KMS-11 (cell line): Measurements from ENCODE around the gene CWF19L1.
A peak's percentile ranks its signal among the peaks of the same experiment; 100 is the strongest.
"Not testable (repeated sequence)": the region's sequence is repeated elsewhere in the genome, so short reads cannot be mapped to it uniquely, and the experiment has no call there.

Experiments
- H2AFZ ChIP-seq: fragments of 200-600 bp; sonication (generic); 2 replicates; pipeline ENCODE4 v1.6.1; 2016; ENCODE audit warnings: antibody characterized with exemption, mixed run types, low read depth
- H3K27ac ChIP-seq: fragments of 200-600 bp; sonication (generic); 2 replicates; pipeline ENCODE4 v1.6.1; 2016; ENCODE audit warnings: mild to moderate bottlenecking, mixed run types
- H3K27me3 ChIP-seq: fragments of 200-600 bp; sonication (generic); 2 replicates; pipeline ENCODE4 v1.6.1; 2017; ENCODE audit warnings: mild to moderate bottlenecking, low read depth, mixed run types, moderate library complexity; ENCODE audit not compliant: insufficient read depth
- H3K36me3 ChIP-seq: fragments of 200-600 bp; sonication (generic); 2 replicates; pipeline ENCODE4 v1.6.1; 2017; ENCODE audit warnings: mild to moderate bottlenecking, mixed run types; ENCODE audit not compliant: insufficient read depth
- H3K4me1 ChIP-seq: fragments of 200-600 bp; sonication (generic); 2 replicates; pipeline ENCODE4 v1.6.1; 2016; ENCODE audit warnings: mild to moderate bottlenecking, low read depth, mixed run types; ENCODE audit not compliant: poor library complexity, severe bottlenecking
- H3K4me2 ChIP-seq: fragments of 200-600 bp; sonication (generic); 2 replicates; pipeline ENCODE4 v1.7.0; 2016; ENCODE audit warnings: mild to moderate bottlenecking, mixed run types
- H3K4me3 ChIP-seq: fragments of 200-600 bp; sonication (generic); IDR thresholded peaks from 2 replicates; pipeline ENCODE4 v1.6.1; 2017; ENCODE audit warnings: low read depth, low read length, mixed read lengths; ENCODE audit not compliant: insufficient read depth
- H3K79me2 ChIP-seq: fragments of 200-600 bp; sonication (generic); 2 replicates; pipeline ENCODE4 v1.6.1; 2016; ENCODE audit warnings: low read depth, mixed run types; ENCODE audit not compliant: insufficient read depth
- H3K9ac ChIP-seq: fragments of 200-600 bp; sonication (generic); 2 replicates; pipeline ENCODE4 v1.6.1; 2016; ENCODE audit warnings: mild to moderate bottlenecking, mixed run types
- H4K20me1 ChIP-seq: fragments of 200-600 bp; sonication (generic); 2 replicates; pipeline ENCODE4 v1.6.1; 2016; ENCODE audit warnings: mild to moderate bottlenecking, mixed run types; ENCODE audit not compliant: insufficient read depth
- TF ChIP-seq, protein P1 (sequence below): fragments of 200-600 bp; sonication (generic); conservative IDR thresholded peaks from 2 replicates; pipeline ENCODE4 v1.6.1; 2017; ENCODE audit warnings: low read depth, mild to moderate bottlenecking, antibody characterized with exemption, low read length, moderate library complexity, mixed read lengths

The CWF19L1 gene

GRCh38 chr10:100306861-100307260 lies 39.4 kb upstream of the CWF19L1 start:
- Histone ChIP-seq H3K9ac (no peak overlapping the region), H3K27ac (no peak overlapping the region), H3K4me3 (no peak overlapping the region), H2AFZ (no peak overlapping the region), H3K79me2 (no peaks in the 10 kb centered on the region), H3K4me1 (no peaks in the 10 kb centered on the region), H4K20me1 (no peaks in the 10 kb centered on the region), H3K4me2 (no peak overlapping the region), H3K36me3 (no peaks in the 10 kb centered on the region), H3K27me3 (no peaks in the 10 kb centered on the region)
- TF ChIP-seq, protein P1, sequence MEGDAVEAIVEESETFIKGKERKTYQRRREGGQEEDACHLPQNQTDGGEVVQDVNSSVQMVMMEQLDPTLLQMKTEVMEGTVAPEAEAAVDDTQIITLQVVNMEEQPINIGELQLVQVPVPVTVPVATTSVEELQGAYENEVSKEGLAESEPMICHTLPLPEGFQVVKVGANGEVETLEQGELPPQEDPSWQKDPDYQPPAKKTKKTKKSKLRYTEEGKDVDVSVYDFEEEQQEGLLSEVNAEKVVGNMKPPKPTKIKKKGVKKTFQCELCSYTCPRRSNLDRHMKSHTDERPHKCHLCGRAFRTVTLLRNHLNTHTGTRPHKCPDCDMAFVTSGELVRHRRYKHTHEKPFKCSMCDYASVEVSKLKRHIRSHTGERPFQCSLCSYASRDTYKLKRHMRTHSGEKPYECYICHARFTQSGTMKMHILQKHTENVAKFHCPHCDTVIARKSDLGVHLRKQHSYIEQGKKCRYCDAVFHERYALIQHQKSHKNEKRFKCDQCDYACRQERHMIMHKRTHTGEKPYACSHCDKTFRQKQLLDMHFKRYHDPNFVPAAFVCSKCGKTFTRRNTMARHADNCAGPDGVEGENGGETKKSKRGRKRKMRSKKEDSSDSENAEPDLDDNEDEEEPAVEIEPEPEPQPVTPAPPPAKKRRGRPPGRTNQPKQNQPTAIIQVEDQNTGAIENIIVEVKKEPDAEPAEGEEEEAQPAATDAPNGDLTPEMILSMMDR = no peak

- Histone ChIP-seq H3K4me3 (no peak overlapping the region), H3K4me2 (no peak overlapping the region), H3K27ac (no peak overlapping the region), H3K36me3 (no peaks in the 10 kb centered on the region), H2AFZ (no peak overlapping the region), H3K9ac (no peak overlapping the region), H3K27me3 (no peaks in the 10 kb centered on the region), H3K79me2 (no peaks in the 10 kb centered on the region), H3K4me1 (no peaks in the 10 kb centered on the region), H4K20me1 (no peaks in the 10 kb centered on the region)
- TF ChIP-seq, protein P1 = no peak
These were observed 37.0 kb upstream of the CWF19L1 start for GRCh38 chr10:100304414-100304813.

GRCh38 chr10:100303724-100304319 lies 36.4 kb upstream of the CWF19L1 start:
- Histone ChIP-seq H3K79me2 (no peaks in the 10 kb centered on the region), H3K27ac (no peak overlapping the region), H3K9ac (no peak overlapping the region), H2AFZ (no peak overlapping the region), H3K27me3 (no peaks in the 10 kb centered on the region), H3K4me3 (no peak overlapping the region), H3K36me3 (no peaks in the 10 kb centered on the region), H3K4me2 (no peak overlapping the region), H3K4me1 (no peaks in the 10 kb centered on the region), H4K20me1 (no peaks in the 10 kb centered on the region)
- TF ChIP-seq, protein P1 = peak; percentile 59

DNA sequence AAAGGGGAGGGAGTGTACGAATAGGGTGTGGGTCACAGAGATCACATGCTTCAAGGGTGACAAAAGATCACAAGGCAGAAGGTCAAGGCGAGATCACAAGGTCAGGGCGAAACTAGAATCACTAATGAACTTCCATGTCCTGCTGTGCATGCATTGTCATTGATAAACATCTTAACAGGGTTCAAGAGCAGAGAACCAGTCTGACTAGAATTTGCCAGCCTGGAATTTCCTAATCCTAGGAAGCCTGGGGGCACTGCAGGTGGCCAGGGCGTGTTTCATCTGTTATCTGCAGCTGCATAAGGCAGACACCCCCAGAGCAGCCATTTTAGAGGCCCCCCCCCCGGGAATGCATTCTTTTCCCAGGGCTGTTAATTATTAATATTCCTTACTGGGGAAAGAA lies 33.7 kb upstream of the CWF19L1 start:
- not testable (repeated sequence) for H3K27me3 ChIP-seq, H4K20me1 ChIP-seq, H3K4me2 ChIP-seq, H3K9ac ChIP-seq, H3K36me3 ChIP-seq, H2AFZ ChIP-seq, H3K4me1 ChIP-seq, H3K27ac ChIP-seq, H3K79me2 ChIP-seq, H3K4me3 ChIP-seq

DNA sequence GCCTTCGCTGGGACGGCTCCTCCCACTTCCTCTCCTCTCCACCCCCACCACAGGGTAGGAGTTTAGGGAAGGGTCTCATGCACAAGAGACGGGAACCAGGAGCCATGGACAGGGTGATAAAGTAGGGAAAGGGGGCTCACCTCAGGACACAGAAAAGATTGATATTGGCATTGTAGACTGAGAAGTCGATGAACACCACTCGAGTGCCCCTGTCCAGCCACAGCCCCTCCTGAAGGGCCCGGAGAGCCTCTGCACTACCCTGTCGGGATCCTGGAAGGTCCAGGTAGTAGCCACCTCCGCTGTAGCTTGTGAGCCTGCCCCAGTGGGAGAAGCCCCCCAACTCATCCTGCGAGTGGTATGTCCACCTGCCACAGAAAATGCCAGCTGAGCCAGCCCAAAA lies 29.8 kb upstream of the CWF19L1 start:
- TF ChIP-seq, protein P1 = no peak
- no peaks in the 10 kb centered on the region for H3K4me1 ChIP-seq
- no peaks in the 10 kb centered on the region for H3K27me3 ChIP-seq

More for the DNA sequence above, 29.8 kb upstream of the CWF19L1 start:
- Histone ChIP-seq H3K79me2 (no peaks in the 10 kb centered on the region), H3K9ac (no peak overlapping the region), H3K27ac (no peak overlapping the region), H3K4me2 (no peak overlapping the region), H3K36me3 (no peaks in the 10 kb centered on the region), H2AFZ (no peak overlapping the region), H4K20me1 (no peaks in the 10 kb centered on the region), H3K4me3 (no peak overlapping the region)
